ENCODE measurements around the gene CST2.

The CST2 gene

GRCh38 chr20:23872065-23872464, 45.5 kb upstream of the CST2 start:
- Histone ChIP-seq H3F3A (ENCODE audit: insufficient read depth) (no peaks in the 10 kb centered on the region), H3K9me2 (replicated peaks; ENCODE audit: insufficient read depth, low read length) (no peaks in the 10 kb centered on the region), H3K4me2 (ENCODE audit: low read depth, low read length, poor library complexity, severe bottlenecking) (no peak overlapping the region), H3K9ac (ENCODE audit: low read length) (no peak overlapping the region), H3K36me3 (ENCODE audit: low read length) (no peaks in the 10 kb centered on the region), H3K27ac (ENCODE audit: low read depth, low read length) (no peak overlapping the region), H3K27me3 (ENCODE audit: low read length) (no peaks in the 10 kb centered on the region), H2AFZ (ENCODE audit: low read depth, low read length, severe bottlenecking) (no peak overlapping the region), H3K4me3 (ENCODE audit: insufficient read depth, low read length, poor library complexity, severe bottlenecking) (no peak overlapping the region), H4K20me1 (ENCODE audit: low read depth, low read length) (no peaks in the 10 kb centered on the region), H3K9me3 (ENCODE audit: insufficient read depth, low read length) (no peaks in the 10 kb centered on the region), H3K79me2 (ENCODE audit: insufficient read depth, low read length) (no peaks in the 10 kb centered on the region)
- no peak for TF ChIP-seq EZH2phosphoT487 (conservative IDR thresholded peaks at IDR 0.05; ENCODE audit: low read length)
- no peak for TF ChIP-seq CTCF (IDR thresholded peaks at IDR 0.05; ENCODE audit: insufficient read depth, low read length, poor library complexity, severe bottlenecking)

GRCh38 chr20:23870461-23870860, 43.9 kb upstream of the CST2 start:
- Histone ChIP-seq H3K27ac (ENCODE audit: low read depth, low read length) (no peak overlapping the region), H3K4me2 (ENCODE audit: low read depth, low read length, poor library complexity, severe bottlenecking) (no peak overlapping the region), H3K79me2 (ENCODE audit: insufficient read depth, low read length) (no peaks in the 10 kb centered on the region), H3K9me3 (ENCODE audit: insufficient read depth, low read length) (no peaks in the 10 kb centered on the region), H3K36me3 (ENCODE audit: low read length) (no peaks in the 10 kb centered on the region), H2AFZ (ENCODE audit: low read depth, low read length, severe bottlenecking) (no peak overlapping the region), H3K4me3 (ENCODE audit: insufficient read depth, low read length, poor library complexity, severe bottlenecking) (no peak overlapping the region), H3K27me3 (ENCODE audit: low read length) (no peaks in the 10 kb centered on the region), H3F3A (ENCODE audit: insufficient read depth) (no peaks in the 10 kb centered on the region), H3K9me2 (replicated peaks; ENCODE audit: insufficient read depth, low read length) (no peaks in the 10 kb centered on the region), H4K20me1 (ENCODE audit: low read depth, low read length) (no peaks in the 10 kb centered on the region), H3K9ac (ENCODE audit: low read length) (no peak overlapping the region)
- TF ChIP-seq EZH2phosphoT487 (conservative IDR thresholded peaks at IDR 0.05; ENCODE audit: low read length): no peak
- no peak for TF ChIP-seq CTCF (IDR thresholded peaks at IDR 0.05; ENCODE audit: insufficient read depth, low read length, poor library complexity, severe bottlenecking)

- H3K4me2 ChIP-seq (ENCODE audit: low read depth, low read length, poor library complexity, severe bottlenecking): no peak overlapping the region
- no peaks in the 10 kb centered on the region for H3K36me3 ChIP-seq (ENCODE audit: low read length)
- no peaks in the 10 kb centered on the region for H3K9me3 ChIP-seq (ENCODE audit: insufficient read depth, low read length)
- no peak for TF ChIP-seq CTCF (IDR thresholded peaks at IDR 0.05; ENCODE audit: insufficient read depth, low read length, poor library complexity, severe bottlenecking)
- no peak for TF ChIP-seq EZH2phosphoT487 (conservative IDR thresholded peaks at IDR 0.05; ENCODE audit: low read length)
- H2AFZ ChIP-seq (ENCODE audit: low read depth, low read length, severe bottlenecking): no peak overlapping the region
- no peak overlapping the region for H3K9ac ChIP-seq (ENCODE audit: low read length)
- H3K79me2 ChIP-seq (ENCODE audit: insufficient read depth, low read length): no peaks in the 10 kb centered on the region
- no peak overlapping the region for H3K27ac ChIP-seq (ENCODE audit: low read depth, low read length)
- no peak overlapping the region for H3K4me3 ChIP-seq (ENCODE audit: insufficient read depth, low read length, poor library complexity, severe bottlenecking)
- H3K27me3 ChIP-seq (ENCODE audit: low read length): no peaks in the 10 kb centered on the region
- no peaks in the 10 kb centered on the region for H3K9me2 ChIP-seq (replicated peaks; ENCODE audit: insufficient read depth, low read length)
- H4K20me1 ChIP-seq (ENCODE audit: low read depth, low read length): no peaks in the 10 kb centered on the region
- no peaks in the 10 kb centered on the region for H3F3A ChIP-seq (ENCODE audit: insufficient read depth)
Observed at GRCh38 chr20:23869520-23869919, 43.0 kb upstream of the CST2 start.

Measured in SU-DHL-6 (cell line).